ENCODE results near the gene SLC8A2.
A peak's percentile ranks its signal among the peaks of the same experiment; 100 is the strongest.

SLC8A2 gene

GRCh38 chr19:47509170-47509847 lies 37.6 kb upstream of the SLC8A2 start:
- H3K36me3 Mint-ChIP-seq, result peaks cover 2% of the 10 kb centered on the region
- no peaks in the 10 kb centered on the region for H3K9me3 Mint-ChIP-seq
- H3K27me3 Mint-ChIP-seq, result no peaks in the 10 kb centered on the region
- H3K4me3 Mint-ChIP-seq, result no peak overlapping the region
- H3K27ac Mint-ChIP-seq, result peak overlapping the region; percentile 30
- peaks cover 54% of the 10 kb centered on the region for H3K4me1 Mint-ChIP-seq

DNA sequence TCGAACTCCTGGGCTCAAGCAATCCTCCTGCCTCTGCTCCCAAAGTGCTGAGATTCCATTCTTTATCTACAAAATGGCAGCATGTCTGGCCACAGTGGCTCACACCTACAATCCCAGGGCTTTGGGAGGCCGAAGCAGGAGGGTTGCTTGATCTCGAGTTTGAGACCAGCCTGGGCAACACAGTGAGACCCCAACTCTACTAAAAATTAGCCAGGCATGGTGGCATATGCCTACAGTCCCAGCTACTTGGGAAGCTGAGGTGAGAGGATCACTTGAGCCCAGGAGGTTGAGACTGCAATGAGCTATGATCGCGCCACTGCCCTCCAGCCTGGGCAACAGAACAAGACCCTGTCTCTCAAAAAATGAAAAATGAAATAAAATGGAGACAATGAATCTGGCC lies 37.0 kb upstream of the SLC8A2 start:
- Mint-ChIP-seq H3K4me1 (peaks cover 49% of the 10 kb centered on the region), H3K36me3 (peaks cover 2% of the 10 kb centered on the region), H3K9me3 (no peaks in the 10 kb centered on the region), H3K27ac (no peak overlapping the region), H3K4me3 (no peak overlapping the region), H3K27me3 (no peaks in the 10 kb centered on the region)

GRCh38 chr19:47507924-47508553 lies 36.3 kb upstream of the SLC8A2 start:
- no peaks in the 10 kb centered on the region for H3K9me3 Mint-ChIP-seq

GRCh38 chr19:47507012-47507411 lies 35.3 kb upstream of the SLC8A2 start:
- H3K27ac Mint-ChIP-seq, result no peak overlapping the region
- no peaks in the 10 kb centered on the region for H3K9me3 Mint-ChIP-seq
- H3K4me1 Mint-ChIP-seq, result peaks cover 32% of the 10 kb centered on the region
- H3K4me3 Mint-ChIP-seq, result no peak overlapping the region
- peaks cover 7% of the 10 kb centered on the region for H3K36me3 Mint-ChIP-seq
- H3K27me3 Mint-ChIP-seq, result no peaks in the 10 kb centered on the region

More at GRCh38 chr19:47507924-47508553, 36.3 kb upstream of the SLC8A2 start:
- no peak overlapping the region for H3K4me3 Mint-ChIP-seq
- peaks cover 42% of the 10 kb centered on the region for H3K4me1 Mint-ChIP-seq
- peaks cover 3% of the 10 kb centered on the region for H3K36me3 Mint-ChIP-seq
- H3K27me3 Mint-ChIP-seq, result no peaks in the 10 kb centered on the region
- no peak overlapping the region for H3K27ac Mint-ChIP-seq

- Mint-ChIP-seq H3K27me3 (no peaks in the 10 kb centered on the region), H3K9me3 (no peaks in the 10 kb centered on the region), H3K36me3 (peaks cover 7% of the 10 kb centered on the region), H3K27ac (no peak overlapping the region), H3K4me1 (peaks cover 26% of the 10 kb centered on the region), H3K4me3 (no peak overlapping the region)
Measured at GRCh38 chr19:47506459-47506858, 34.8 kb upstream of the SLC8A2 start.

DNA sequence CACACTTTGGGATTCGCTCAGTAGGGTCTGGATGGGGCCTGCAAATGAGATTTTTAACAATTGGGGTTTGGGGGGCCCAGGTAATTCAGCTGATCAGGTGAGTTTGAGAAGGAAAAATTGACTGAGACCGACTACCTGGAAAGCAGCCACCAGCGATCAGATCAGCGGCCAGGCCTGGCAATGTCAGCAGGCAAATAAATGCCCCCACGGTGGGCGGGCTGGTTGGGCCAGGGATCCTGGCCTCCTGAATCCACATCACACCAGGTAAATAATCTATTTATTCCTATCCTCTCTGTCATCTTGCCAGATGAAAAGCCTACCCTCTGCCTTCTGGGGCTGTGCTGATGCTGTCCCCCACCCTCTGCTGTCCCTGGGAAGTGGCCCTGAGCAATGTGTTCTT lies 33.8 kb upstream of the SLC8A2 start:
- Mint-ChIP-seq H3K9me3 (no peaks in the 10 kb centered on the region), H3K27ac (no peak overlapping the region), H3K27me3 (no peaks in the 10 kb centered on the region), H3K36me3 (peaks cover 7% of the 10 kb centered on the region), H3K4me1 (peaks cover 17% of the 10 kb centered on the region), H3K4me3 (no peak overlapping the region)

DNA sequence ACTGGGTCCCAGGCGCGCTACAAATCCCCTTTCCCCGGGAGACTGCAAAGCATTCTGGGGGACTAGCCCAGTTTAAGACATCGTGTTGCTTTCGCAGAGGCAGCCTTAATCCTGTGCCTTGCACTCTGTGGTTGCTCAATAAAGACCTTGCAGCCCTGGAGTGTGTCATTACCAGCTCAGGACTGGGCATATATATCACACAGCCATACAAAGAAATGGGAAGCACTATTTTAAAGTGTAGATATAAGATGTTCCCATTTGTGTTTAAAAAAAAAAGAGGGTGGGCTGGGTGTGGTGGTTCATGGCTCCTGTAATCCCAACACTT lies 32.1 kb upstream of the SLC8A2 start:
- Mint-ChIP-seq H3K9me3 (no peaks in the 10 kb centered on the region), H3K27ac (no peak overlapping the region), H3K36me3 (peaks cover 7% of the 10 kb centered on the region), H3K4me3 (no peak overlapping the region), H3K4me1 (peaks cover under 1% of the 10 kb centered on the region), H3K27me3 (no peaks in the 10 kb centered on the region)

DNA sequence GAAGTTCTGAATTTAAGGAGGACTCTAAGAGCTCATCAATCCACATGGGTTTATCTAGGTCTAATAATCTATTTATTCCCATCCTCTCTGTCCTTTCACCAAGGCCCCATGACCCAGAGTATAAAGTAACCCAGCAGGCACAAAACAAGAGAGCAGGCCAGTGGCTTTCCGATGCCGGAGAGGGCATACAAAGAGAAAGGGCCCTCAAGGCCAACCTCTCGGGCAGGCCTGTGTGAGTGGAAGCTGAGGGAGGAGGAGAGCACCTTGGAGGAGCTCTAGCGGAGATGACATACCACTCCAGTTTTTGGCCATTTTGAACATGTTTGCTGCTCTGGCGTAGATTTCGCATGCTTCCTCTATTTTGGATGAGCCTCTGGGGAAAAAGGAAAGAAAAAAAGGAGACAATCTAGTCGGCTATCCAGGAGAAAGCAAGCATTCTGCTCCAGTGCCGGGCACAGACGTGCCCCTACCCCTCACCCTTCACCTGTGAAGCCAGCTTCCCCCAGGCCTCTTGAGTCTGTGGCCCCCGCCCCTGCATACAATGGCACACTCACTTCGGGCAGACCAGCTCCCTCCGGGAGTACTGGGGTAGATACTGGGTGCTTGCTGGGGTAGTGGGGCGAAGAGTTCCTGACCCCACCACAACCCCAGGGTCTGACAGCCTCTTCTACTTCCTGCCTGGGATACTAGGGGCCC lies 31.6 kb upstream of the SLC8A2 start:
- H3K27ac Mint-ChIP-seq, result no peak overlapping the region
- H3K4me3 Mint-ChIP-seq, result no peak overlapping the region
- H3K4me1 Mint-ChIP-seq, result no peaks in the 10 kb centered on the region
- no peaks in the 10 kb centered on the region for H3K27me3 Mint-ChIP-seq
- H3K36me3 Mint-ChIP-seq, result peaks cover 7% of the 10 kb centered on the region
- H3K9me3 Mint-ChIP-seq, result no peaks in the 10 kb centered on the region

DNA sequence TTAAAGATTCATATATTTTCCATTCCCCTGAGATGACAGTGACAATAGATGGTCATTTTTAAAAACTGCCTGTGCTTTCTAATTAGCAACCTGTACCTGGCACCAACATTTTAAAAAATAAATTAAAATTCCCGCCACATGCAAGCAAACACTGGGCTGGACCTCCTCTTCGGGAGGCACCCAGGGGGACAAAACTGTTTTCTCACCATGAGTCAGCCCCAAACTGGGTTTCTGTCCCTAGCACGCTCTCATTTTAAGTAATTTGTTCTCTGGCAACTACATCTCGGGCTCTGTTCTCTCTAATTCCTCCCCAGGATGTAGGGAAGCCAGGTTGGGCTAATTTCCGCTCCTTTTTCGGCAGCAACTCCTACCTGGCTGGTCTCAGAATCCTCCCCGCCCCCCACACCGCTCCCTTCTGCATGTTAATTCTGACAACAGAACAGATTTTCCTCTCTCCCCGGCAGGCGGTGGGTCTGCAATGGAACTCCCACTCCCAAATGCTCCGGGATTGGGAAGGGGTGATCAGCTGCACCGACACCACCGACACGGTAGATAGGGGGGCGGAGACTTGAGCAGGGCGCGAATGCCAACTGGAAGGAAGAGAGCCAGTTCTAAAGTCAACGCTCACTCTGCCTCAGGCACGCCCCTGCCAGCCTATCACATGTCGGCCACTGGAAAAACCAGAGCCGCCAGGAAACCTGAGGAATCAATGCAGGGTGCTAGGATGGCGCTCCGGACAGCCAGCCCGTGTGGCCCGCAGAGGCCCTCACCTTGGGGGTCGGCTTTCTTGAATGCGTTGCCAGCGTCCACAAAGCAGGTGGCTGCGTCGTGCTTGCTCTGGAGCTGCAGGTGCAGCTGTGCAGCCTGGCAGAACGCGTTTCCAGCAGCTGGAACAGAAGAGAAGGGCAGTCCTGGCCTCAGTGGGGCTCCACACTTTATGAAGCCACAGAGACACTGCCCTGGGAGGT lies 28.5 kb upstream of the SLC8A2 start:
- Mint-ChIP-seq H3K4me1 (no peaks in the 10 kb centered on the region), H3K27ac (no peak overlapping the region), H3K36me3 (peaks cover 8% of the 10 kb centered on the region), H3K9me3 (no peaks in the 10 kb centered on the region), H3K27me3 (no peaks in the 10 kb centered on the region), H3K4me3 (no peak overlapping the region)

DNA sequence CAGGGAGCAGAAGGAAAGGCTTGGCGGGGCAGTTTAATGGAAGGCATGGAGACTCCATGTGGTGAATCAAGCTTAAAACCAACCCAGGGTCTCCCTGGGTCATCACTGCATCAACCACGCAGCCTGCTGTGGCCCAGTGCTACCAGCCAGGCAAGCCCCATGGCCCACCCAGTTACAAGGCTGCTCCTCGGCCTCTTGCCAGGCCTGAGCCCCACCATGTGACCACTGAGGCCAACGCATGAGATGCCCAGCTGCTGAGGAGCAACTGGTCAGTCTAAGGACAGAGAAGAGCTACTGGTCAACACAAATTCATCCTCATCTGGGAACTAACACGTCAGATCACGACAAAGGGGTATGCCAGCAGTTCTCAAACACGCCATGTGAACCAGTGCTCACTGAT lies 27.7 kb upstream of the SLC8A2 start:
- Mint-ChIP-seq H3K9me3 (no peaks in the 10 kb centered on the region), H3K36me3 (peaks cover 8% of the 10 kb centered on the region), H3K4me1 (no peaks in the 10 kb centered on the region), H3K27ac (no peak overlapping the region), H3K4me3 (no peak overlapping the region), H3K27me3 (no peaks in the 10 kb centered on the region)

DNA sequence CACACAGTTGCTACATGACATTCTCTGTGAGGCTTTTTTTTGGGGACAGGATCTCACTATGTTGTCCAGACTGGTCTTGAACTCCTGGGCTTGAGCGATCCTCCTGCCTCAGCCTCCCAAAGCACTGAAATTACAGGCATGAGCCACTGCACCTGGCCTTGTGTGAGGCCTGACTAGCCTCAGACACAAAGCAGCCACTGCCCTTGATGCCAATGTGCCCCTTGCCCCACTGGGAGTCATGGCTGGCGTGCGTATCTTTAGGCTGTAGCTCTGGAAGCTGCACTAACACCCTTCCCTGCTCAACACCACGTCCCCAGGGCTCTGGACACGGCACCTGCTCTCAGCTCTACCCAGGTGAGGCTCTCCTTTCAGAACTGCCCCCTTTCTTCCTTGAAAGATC lies 26.9 kb upstream of the SLC8A2 start:
- Mint-ChIP-seq H3K9me3 (no peaks in the 10 kb centered on the region), H3K36me3 (peaks cover 8% of the 10 kb centered on the region), H3K27ac (peak overlapping the region; percentile 24), H3K4me1 (no peaks in the 10 kb centered on the region), H3K4me3 (no peak overlapping the region), H3K27me3 (no peaks in the 10 kb centered on the region)

GRCh38 chr19:47497821-47498520 lies 26.3 kb upstream of the SLC8A2 start:
- no peaks in the 10 kb centered on the region for H3K27me3 Mint-ChIP-seq
- no peak overlapping the region for H3K4me3 Mint-ChIP-seq
- peaks cover 5% of the 10 kb centered on the region for H3K36me3 Mint-ChIP-seq
- no peak overlapping the region for H3K27ac Mint-ChIP-seq
- no peaks in the 10 kb centered on the region for H3K9me3 Mint-ChIP-seq
- H3K4me1 Mint-ChIP-seq, result no peaks in the 10 kb centered on the region

GRCh38 chr19:47497050-47497766 lies 25.5 kb upstream of the SLC8A2 start:
- Mint-ChIP-seq H3K4me1 (no peaks in the 10 kb centered on the region), H3K27me3 (no peaks in the 10 kb centered on the region), H3K9me3 (no peaks in the 10 kb centered on the region), H3K27ac (no peak overlapping the region), H3K4me3 (no peak overlapping the region), H3K36me3 (peaks cover 2% of the 10 kb centered on the region)

- Mint-ChIP-seq H3K4me3 (no peak overlapping the region), H3K36me3 (peaks cover 2% of the 10 kb centered on the region), H3K4me1 (no peaks in the 10 kb centered on the region), H3K27me3 (no peaks in the 10 kb centered on the region), H3K9me3 (no peaks in the 10 kb centered on the region), H3K27ac (peak overlapping the region; percentile 68)
Measured at GRCh38 chr19:47495478-47496372, 24.0 kb upstream of the SLC8A2 start.

All from activated naive CD4-positive, alpha-beta T cell treated with anti-CD3 and anti-CD28 coated beads, Interleukin-2, amount 50 U/mL, for 24 hours (primary cell).